DND-41 (cell line): ENCODE results near the gene PIM2.

Experiments
- CTCF ChIP-seq: IDR thresholded peaks from 2 replicates; pipeline ENCODE4 v1.5.1; 2012; ENCODE audit warnings: borderline replicate concordance, low read length, moderate library complexity, mild to moderate bottlenecking; ENCODE audit not compliant: poor library complexity, severe bottlenecking; ENCODE audit errors: extremely low read depth
- EZH2 ChIP-seq: IDR thresholded peaks from 3 replicates; pipeline ENCODE4 v1.6.1; 2012; ENCODE audit warnings: borderline replicate concordance, low read depth, mild to moderate bottlenecking, moderate library complexity, low read length, inconsistent platforms; ENCODE audit not compliant: severe bottlenecking

GRCh38 chrX:48918643-48919340, at the start of gene PIM2:
- TF ChIP-seq CTCF (no peak), EZH2 (no peak)
